KMS-11 (cell line): ENCODE measurements around the gene CNNM2.
"Not testable (repeated sequence)": the region's sequence is repeated elsewhere in the genome, so short reads cannot be mapped to it uniquely, and the experiment has no call there.

ENCODE experiments used
- H2AFZ ChIP-seq: fragments of 200-600 bp; sonication (generic); 2 replicates; pipeline ENCODE4 v1.6.1; 2016; ENCODE audit warnings: antibody characterized with exemption, mixed run types, low read depth
- H3K27ac ChIP-seq: fragments of 200-600 bp; sonication (generic); 2 replicates; pipeline ENCODE4 v1.6.1; 2016; ENCODE audit warnings: mild to moderate bottlenecking, mixed run types
- H3K27me3 ChIP-seq: fragments of 200-600 bp; sonication (generic); 2 replicates; pipeline ENCODE4 v1.6.1; 2017; ENCODE audit warnings: mild to moderate bottlenecking, low read depth, mixed run types, moderate library complexity; ENCODE audit not compliant: insufficient read depth
- H3K36me3 ChIP-seq: fragments of 200-600 bp; sonication (generic); 2 replicates; pipeline ENCODE4 v1.6.1; 2017; ENCODE audit warnings: mild to moderate bottlenecking, mixed run types; ENCODE audit not compliant: insufficient read depth
- H3K4me1 ChIP-seq: fragments of 200-600 bp; sonication (generic); 2 replicates; pipeline ENCODE4 v1.6.1; 2016; ENCODE audit warnings: mild to moderate bottlenecking, low read depth, mixed run types; ENCODE audit not compliant: poor library complexity, severe bottlenecking
- H3K4me2 ChIP-seq: fragments of 200-600 bp; sonication (generic); 2 replicates; pipeline ENCODE4 v1.7.0; 2016; ENCODE audit warnings: mild to moderate bottlenecking, mixed run types
- H3K4me3 ChIP-seq: fragments of 200-600 bp; sonication (generic); IDR thresholded peaks from 2 replicates; pipeline ENCODE4 v1.6.1; 2017; ENCODE audit warnings: low read depth, low read length, mixed read lengths; ENCODE audit not compliant: insufficient read depth
- H3K79me2 ChIP-seq: fragments of 200-600 bp; sonication (generic); 2 replicates; pipeline ENCODE4 v1.6.1; 2016; ENCODE audit warnings: low read depth, mixed run types; ENCODE audit not compliant: insufficient read depth
- H3K9ac ChIP-seq: fragments of 200-600 bp; sonication (generic); 2 replicates; pipeline ENCODE4 v1.6.1; 2016; ENCODE audit warnings: mild to moderate bottlenecking, mixed run types
- H4K20me1 ChIP-seq: fragments of 200-600 bp; sonication (generic); 2 replicates; pipeline ENCODE4 v1.6.1; 2016; ENCODE audit warnings: mild to moderate bottlenecking, mixed run types; ENCODE audit not compliant: insufficient read depth
- CTCF ChIP-seq: fragments of 200-600 bp; sonication (generic); conservative IDR thresholded peaks from 2 replicates; pipeline ENCODE4 v1.6.1; 2017; ENCODE audit warnings: low read depth, mild to moderate bottlenecking, antibody characterized with exemption, low read length, moderate library complexity, mixed read lengths

Gene CNNM2

GRCh38 chr10:102967123-102967522 lies 49.0 kb downstream of the CNNM2 start:
- Histone ChIP-seq H3K27me3 (no peaks in the 10 kb centered on the region), H2AFZ (no peak overlapping the region), H3K36me3 (no peaks in the 10 kb centered on the region), H3K79me2 (no peaks in the 10 kb centered on the region), H3K27ac (no peak overlapping the region), H3K4me1 (no peaks in the 10 kb centered on the region), H4K20me1 (no peaks in the 10 kb centered on the region), H3K4me2 (no peak overlapping the region), H3K4me3 (no peak overlapping the region), H3K9ac (no peak overlapping the region)
- no peak for TF ChIP-seq CTCF

- TF ChIP-seq CTCF = no peak
- Histone ChIP-seq H3K9ac (no peak overlapping the region), H3K4me3 (no peak overlapping the region), H2AFZ (no peak overlapping the region), H3K36me3 (no peaks in the 10 kb centered on the region), H3K4me2 (no peak overlapping the region), H3K27ac (no peak overlapping the region), H3K27me3 (no peaks in the 10 kb centered on the region), H4K20me1 (no peaks in the 10 kb centered on the region), H3K4me1 (no peaks in the 10 kb centered on the region), H3K79me2 (no peaks in the 10 kb centered on the region)
Observed at GRCh38 chr10:102970562-102971340, 52.7 kb downstream of the CNNM2 start.

GRCh38 chr10:102975483-102976379 lies 57.6 kb downstream of the CNNM2 start:
- Histone ChIP-seq H3K9ac (no peak overlapping the region), H3K27me3 (no peaks in the 10 kb centered on the region), H3K27ac (no peak overlapping the region), H3K4me1 (no peaks in the 10 kb centered on the region), H3K36me3 (no peaks in the 10 kb centered on the region), H3K79me2 (no peaks in the 10 kb centered on the region), H2AFZ (no peak overlapping the region), H4K20me1 (no peaks in the 10 kb centered on the region), H3K4me2 (no peak overlapping the region), H3K4me3 (no peak overlapping the region)
- no peak for TF ChIP-seq CTCF

- H3K4me2 ChIP-seq, H3K4me3 ChIP-seq, H3K79me2 ChIP-seq, H3K27ac ChIP-seq, H2AFZ ChIP-seq, H4K20me1 ChIP-seq, H3K27me3 ChIP-seq, H3K36me3 ChIP-seq, H3K4me1 ChIP-seq, H3K9ac ChIP-seq: not testable (repeated sequence)
Observed at GRCh38 chr10:102976380-102976726, 58.3 kb downstream of the CNNM2 start.
